ENCODE data around the gene ZGPAT. TPM values are rescaled to one million over a fixed set of nuclear protein-coding genes. Genes with fewer than 3 reads are reported as not detected.

ZGPAT gene
- total RNA-seq, 2 donors from 2014 or later: 32.6 to 41.1 TPM

GRCh38 chr20:63759377-63759901 lies 51.6 kb downstream of the ZGPAT start:
- DNase-seq (ENCODE audit: low spot score): no peak
- Histone ChIP-seq H3K9me3 (no peaks in the 10 kb centered on the region), H3K27me3 (replicated peaks; ENCODE audit: insufficient read depth) (no peaks in the 10 kb centered on the region), H3K4me3 (no peak overlapping the region), H3K27ac (no peak overlapping the region), H3K4me1 (ENCODE audit: control insufficient read depth in 1 of 2, low read depth in 2 of 2) (no peaks in the 10 kb centered on the region), H3K36me3 (no peaks in the 10 kb centered on the region)
- no peak for ATAC-seq (ENCODE audit: insufficient number of reproducible peaks, low FRiP score, low read depth)
- no peak for TF ChIP-seq CTCF (IDR thresholded peaks at IDR 0.05)

- H3K4me1 ChIP-seq (ENCODE audit: control insufficient read depth in 1 of 2, low read depth in 2 of 2): no peaks in the 10 kb centered on the region
- ATAC-seq (ENCODE audit: insufficient number of reproducible peaks, low FRiP score, low read depth) (no peak), DNase-seq (ENCODE audit: low spot score) (no peak)
- no peak overlapping the region for H3K27ac ChIP-seq
- no peaks in the 10 kb centered on the region for H3K27me3 ChIP-seq (replicated peaks; ENCODE audit: insufficient read depth)
- H3K36me3 ChIP-seq: peaks cover 3% of the 10 kb centered on the region
- TF ChIP-seq CTCF (IDR thresholded peaks at IDR 0.05): no peak
- H3K4me3 ChIP-seq: no peak overlapping the region
- H3K9me3 ChIP-seq: no peaks in the 10 kb centered on the region
Measured at GRCh38 chr20:63765082-63765873, 57.4 kb downstream of the ZGPAT start.

GRCh38 chr20:63765902-63766301 lies 58.1 kb downstream of the ZGPAT start:
- Histone ChIP-seq H3K9me3 (no peaks in the 10 kb centered on the region), H3K27ac (no peak overlapping the region), H3K27me3 (replicated peaks; ENCODE audit: insufficient read depth) (no peaks in the 10 kb centered on the region), H3K36me3 (peaks cover 3% of the 10 kb centered on the region), H3K4me1 (ENCODE audit: control insufficient read depth in 1 of 2, low read depth in 2 of 2) (no peaks in the 10 kb centered on the region), H3K4me3 (no peak overlapping the region)
- TF ChIP-seq CTCF (IDR thresholded peaks at IDR 0.05): no peak
- no peak for DNase-seq (ENCODE audit: low spot score)
- ATAC-seq (ENCODE audit: insufficient number of reproducible peaks, low FRiP score, low read depth): no peak

GRCh38 chr20:63766695-63767426 lies 59.0 kb downstream of the ZGPAT start:
- DNase-seq (ENCODE audit: low spot score) (no peak), ATAC-seq (ENCODE audit: insufficient number of reproducible peaks, low FRiP score, low read depth) (no peak)
- Histone ChIP-seq H3K4me1 (ENCODE audit: control insufficient read depth in 1 of 2, low read depth in 2 of 2) (no peaks in the 10 kb centered on the region), H3K27ac (no peak overlapping the region), H3K27me3 (replicated peaks; ENCODE audit: insufficient read depth) (no peaks in the 10 kb centered on the region), H3K36me3 (peaks cover 3% of the 10 kb centered on the region), H3K4me3 (no peak overlapping the region), H3K9me3 (no peaks in the 10 kb centered on the region)
- TF ChIP-seq CTCF (IDR thresholded peaks at IDR 0.05): no peak

- no peak for TF ChIP-seq CTCF (IDR thresholded peaks at IDR 0.05)
- no peak overlapping the region for H3K4me3 ChIP-seq
- H3K27ac ChIP-seq: no peak overlapping the region
- H3K36me3 ChIP-seq: peaks cover 3% of the 10 kb centered on the region
- H3K9me3 ChIP-seq: no peaks in the 10 kb centered on the region
- no peak for ATAC-seq (ENCODE audit: insufficient number of reproducible peaks, low FRiP score, low read depth)
- no peak for DNase-seq (ENCODE audit: low spot score)
- H3K27me3 ChIP-seq (replicated peaks; ENCODE audit: insufficient read depth): no peaks in the 10 kb centered on the region
- no peaks in the 10 kb centered on the region for H3K4me1 ChIP-seq (ENCODE audit: control insufficient read depth in 1 of 2, low read depth in 2 of 2)
Measured at GRCh38 chr20:63767456-63767855, 59.6 kb downstream of the ZGPAT start.
